Heart left ventricle (tissue), 13 donors: ENCODE measurements around the gene MICALL2.

Experiments
- POLR2A ChIP-seq, 2 donors: fragments of 450-650 bp; IDR thresholded peaks; one replicate each; pipeline ENCODE4 v1.6.1; 2017; ENCODE audit warnings: antibody characterized with exemption in 2 of 2, mild to moderate bottlenecking in 2 of 2, moderate library complexity in 2 of 2
- TF ChIP-seq, protein P1 (sequence below), 12 donors: fragments of 200-600 bp; sonication (generic) in 4 of 12; IDR thresholded peaks; one replicate each; pipeline versions ENCODE4 v1.5.0 to v1.8.0; 2018 to 2022; ENCODE audit warnings: antibody characterized with exemption in 12 of 12, mild to moderate bottlenecking in 5 of 12
- donor health status: ischemic (EF 13 %, LVEDD 7.1; RV severe dilation, severe dysfunction).
- donor health status: DM: no; HTN: yes; CAD: no.
- donor health status: DM: no; HTN: no; CAD: no.
- donor health status: ischemic (EF 25% LVEDD 6.9; RV normal size, moderate dysfunction).
- donor health status: ischemic (EF 25% LVEDD 5.7; RV mildly dilated, moderate dysfunction).
- donor health status: ischemic (EF 35%, LVEDD 5.7; RV mildly dilated, moderate dysfunction).
- donor health status: nonischemic (EF 11% LVEDD 7.7; RV severe dilation, severe dysfunction).
- donor health status: DM: yes; HTN: yes; CAD: no.
- donor health status: PGD.
- donor health status: ischemic (EF 29% LVEDD 5.4; RV normal size, mild dysfunction).
- donor health status: nonischemic (EF 23%, LVEDD 6.1; RV moderate dilation, normal function).

DNA sequence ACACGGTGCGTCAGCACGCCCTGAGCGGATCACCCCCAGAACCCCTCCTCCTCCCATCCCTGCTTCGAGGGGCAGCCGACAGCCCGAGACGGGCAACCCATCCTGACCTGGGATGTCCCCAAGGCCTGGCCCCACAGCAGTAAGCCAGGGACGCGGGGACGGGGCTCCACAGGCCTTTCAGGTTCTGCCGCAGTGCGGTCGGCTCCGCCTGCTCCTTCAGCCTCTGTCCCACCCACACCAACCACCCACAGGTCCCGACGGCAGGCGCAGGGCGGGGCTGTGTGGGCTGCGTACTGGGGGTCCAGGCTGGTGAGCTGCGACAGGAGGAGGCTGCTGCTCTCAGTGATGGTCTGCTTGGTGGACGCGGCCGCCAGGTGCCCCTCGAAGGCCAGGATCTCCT, 28.2 kb upstream of the MICALL2 start:
- TF ChIP-seq, protein P1, sequence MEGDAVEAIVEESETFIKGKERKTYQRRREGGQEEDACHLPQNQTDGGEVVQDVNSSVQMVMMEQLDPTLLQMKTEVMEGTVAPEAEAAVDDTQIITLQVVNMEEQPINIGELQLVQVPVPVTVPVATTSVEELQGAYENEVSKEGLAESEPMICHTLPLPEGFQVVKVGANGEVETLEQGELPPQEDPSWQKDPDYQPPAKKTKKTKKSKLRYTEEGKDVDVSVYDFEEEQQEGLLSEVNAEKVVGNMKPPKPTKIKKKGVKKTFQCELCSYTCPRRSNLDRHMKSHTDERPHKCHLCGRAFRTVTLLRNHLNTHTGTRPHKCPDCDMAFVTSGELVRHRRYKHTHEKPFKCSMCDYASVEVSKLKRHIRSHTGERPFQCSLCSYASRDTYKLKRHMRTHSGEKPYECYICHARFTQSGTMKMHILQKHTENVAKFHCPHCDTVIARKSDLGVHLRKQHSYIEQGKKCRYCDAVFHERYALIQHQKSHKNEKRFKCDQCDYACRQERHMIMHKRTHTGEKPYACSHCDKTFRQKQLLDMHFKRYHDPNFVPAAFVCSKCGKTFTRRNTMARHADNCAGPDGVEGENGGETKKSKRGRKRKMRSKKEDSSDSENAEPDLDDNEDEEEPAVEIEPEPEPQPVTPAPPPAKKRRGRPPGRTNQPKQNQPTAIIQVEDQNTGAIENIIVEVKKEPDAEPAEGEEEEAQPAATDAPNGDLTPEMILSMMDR (IDR thresholded peaks at IDR 0.05), result no peak
- TF ChIP-seq POLR2A (IDR thresholded peaks at IDR 0.05), result no peak
